Heart left ventricle (tissue), 13 donors: ENCODE data around the gene TCFL5.

Source experiments
- CTCF ChIP-seq, 12 donors: fragments of 200-600 bp; sonication (generic) in 4 of 12; IDR thresholded peaks; one replicate each; pipeline versions ENCODE4 v1.5.0 to v1.8.0; 2018 to 2022; ENCODE audit warnings: antibody characterized with exemption in 12 of 12, mild to moderate bottlenecking in 5 of 12
- POLR2A ChIP-seq, 2 donors: fragments of 450-650 bp; IDR thresholded peaks; one replicate each; pipeline ENCODE4 v1.6.1; 2017; ENCODE audit warnings: antibody characterized with exemption in 2 of 2, mild to moderate bottlenecking in 2 of 2, moderate library complexity in 2 of 2
- donor health status: ischemic (EF 13 %, LVEDD 7.1; RV severe dilation, severe dysfunction).
- donor health status: DM: no; HTN: yes; CAD: no.
- donor health status: DM: no; HTN: no; CAD: no.
- donor health status: ischemic (EF 25% LVEDD 6.9; RV normal size, moderate dysfunction).
- donor health status: ischemic (EF 25% LVEDD 5.7; RV mildly dilated, moderate dysfunction).
- donor health status: ischemic (EF 35%, LVEDD 5.7; RV mildly dilated, moderate dysfunction).
- donor health status: nonischemic (EF 11% LVEDD 7.7; RV severe dilation, severe dysfunction).
- donor health status: DM: yes; HTN: yes; CAD: no.
- donor health status: PGD.
- donor health status: ischemic (EF 29% LVEDD 5.4; RV normal size, mild dysfunction).
- donor health status: nonischemic (EF 23%, LVEDD 6.1; RV moderate dilation, normal function).

- TF ChIP-seq POLR2A (IDR thresholded peaks at IDR 0.05): no peak
- no peak for TF ChIP-seq CTCF (IDR thresholded peaks at IDR 0.05)
These were observed 20.2 kb upstream of the TCFL5 start for GRCh38 chr20:62881662-62882395.
